ENCODE measurements around the gene PCBP3.

Gene PCBP3

GRCh38 chr21:45724994-45725843 is 81.7 kb downstream of the PCBP3 start:
- DNase-seq, result no peak

DNA sequence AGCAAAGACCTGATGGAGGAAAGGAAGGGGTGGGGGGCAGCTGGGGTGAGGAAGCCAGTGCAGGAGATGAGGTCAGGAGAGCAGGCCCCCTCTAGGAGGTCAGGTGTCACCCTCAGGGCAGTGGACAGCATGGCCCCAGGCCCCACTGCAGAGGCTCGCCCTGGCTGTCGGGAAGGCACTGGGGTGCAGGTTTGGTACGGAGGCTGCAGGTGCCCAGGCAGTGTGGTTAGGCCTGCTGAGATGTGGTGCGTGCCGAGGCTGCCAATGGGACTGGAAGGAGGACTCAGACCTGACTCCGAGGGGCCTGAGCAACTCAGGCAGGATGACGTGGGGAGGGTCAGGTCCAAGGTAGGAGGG is 82.3 kb downstream of the PCBP3 start:
- DNase-seq, result no peak

DNA sequence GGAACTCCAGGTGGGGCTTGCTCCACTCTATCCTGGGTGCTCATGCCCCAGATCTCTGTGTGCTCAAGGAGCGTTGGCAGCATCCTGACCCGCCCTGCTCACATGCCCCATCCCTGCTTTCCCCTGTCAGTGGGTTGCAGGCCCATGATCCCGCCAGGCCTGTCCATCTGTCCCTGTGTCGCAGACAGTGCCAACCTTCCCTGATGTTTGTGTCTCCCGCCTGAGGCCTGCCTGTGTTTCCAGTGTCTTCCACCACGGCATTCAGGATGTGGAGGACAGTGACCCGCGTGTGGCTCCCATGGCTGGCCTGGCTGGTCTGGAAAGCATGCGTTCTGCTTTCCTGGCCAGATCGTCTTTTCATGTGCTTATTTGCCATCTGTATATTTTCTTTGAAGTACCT is 82.9 kb downstream of the PCBP3 start:
- no peak for DNase-seq

DNA sequence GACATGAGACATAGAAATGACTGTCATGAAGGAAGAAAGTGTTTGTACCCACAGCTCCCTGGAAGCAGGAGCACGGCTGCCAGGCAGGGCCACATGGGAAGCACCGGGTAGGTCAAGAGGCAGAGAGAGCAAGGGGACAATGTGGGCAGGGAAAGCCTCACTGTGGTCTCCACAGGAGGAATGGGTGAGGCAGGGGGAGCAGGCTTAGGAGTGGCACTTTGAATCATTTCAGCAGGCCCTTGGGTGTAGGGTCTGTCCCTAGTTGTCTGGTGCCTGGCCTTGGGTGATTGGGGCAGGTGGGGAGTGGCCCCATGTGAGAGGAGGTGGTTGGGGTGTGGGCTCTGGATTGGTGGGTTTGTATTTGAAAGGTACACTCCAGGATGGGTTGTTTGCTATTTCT is 83.9 kb downstream of the PCBP3 start:
- no peak for DNase-seq

- no peak for DNase-seq
Observed at GRCh38 chr21:45735259-45736000, 91.9 kb downstream of the PCBP3 start.

DNA sequence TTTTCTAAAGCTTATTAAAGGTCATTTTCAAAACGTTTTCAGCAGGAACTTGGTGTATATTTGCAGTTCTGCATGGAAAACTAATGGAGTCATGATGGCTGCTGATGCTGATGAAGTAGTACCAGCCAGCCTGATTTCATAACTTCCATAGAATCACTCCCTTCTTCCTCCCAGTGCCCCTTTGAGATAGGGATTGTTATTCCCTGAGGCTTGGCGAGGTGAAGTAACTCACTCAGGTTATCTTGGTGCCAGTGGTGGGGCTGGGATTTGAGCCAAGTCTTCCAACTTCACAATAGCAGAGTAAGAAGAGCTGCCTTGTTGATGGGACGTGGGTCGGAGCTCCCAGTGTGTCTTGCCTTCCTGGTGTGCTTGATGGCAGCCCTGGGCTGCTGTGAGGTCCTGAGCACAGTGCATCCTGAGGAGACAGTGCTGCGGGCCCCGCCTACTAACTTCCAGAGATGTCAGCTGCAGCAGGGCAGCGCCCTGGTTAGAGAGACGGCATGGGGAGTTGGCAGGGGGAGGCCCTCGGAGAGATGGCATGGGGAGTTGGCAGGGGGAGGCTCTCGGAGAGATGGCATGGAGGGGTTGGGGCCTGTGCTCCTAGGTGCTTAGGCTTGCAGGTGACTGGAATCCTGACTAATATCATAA is 92.6 kb downstream of the PCBP3 start:
- no peak for DNase-seq

DNA sequence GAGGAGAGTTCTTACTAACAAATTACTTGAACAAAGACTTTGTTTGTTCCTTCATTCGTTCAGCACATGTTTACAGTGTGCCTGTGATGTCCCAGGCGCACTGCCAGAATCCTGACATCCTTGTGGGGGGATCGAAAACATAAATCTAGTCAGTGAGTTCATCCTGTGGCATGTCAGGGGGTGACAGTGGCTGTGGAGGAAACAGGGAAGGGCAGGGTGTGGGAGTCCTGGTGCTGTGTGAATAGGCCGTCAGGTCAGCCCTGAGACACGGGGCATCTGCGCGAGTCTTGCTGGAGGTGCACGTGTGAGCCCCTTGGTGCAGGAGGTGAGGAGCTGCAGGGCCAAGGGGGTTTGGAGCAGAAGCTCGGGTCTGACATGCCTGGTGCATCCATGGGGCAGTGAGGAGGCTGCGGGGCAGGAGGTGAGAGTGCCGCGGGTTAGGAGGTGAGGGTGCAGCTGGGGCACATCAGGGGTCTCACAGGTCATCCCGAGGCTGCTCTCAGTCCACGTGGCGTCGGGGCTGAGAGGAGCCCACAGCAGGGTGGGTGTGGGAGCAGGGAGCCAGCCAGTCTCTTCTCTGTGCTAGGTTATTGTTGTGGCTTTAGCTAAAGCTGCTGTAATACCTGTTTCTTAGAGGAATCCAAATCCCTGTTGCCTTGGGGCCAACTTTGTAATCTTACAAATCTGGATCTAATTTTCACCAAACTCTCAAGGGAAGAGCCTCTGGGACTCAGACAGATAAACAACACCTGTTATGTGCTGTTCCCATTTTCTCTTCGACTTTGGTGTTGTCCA is 93.4 kb downstream of the PCBP3 start:
- DNase-seq, result peak; percentile 9

- DNase-seq, result no peak
Observed at GRCh38 chr21:45737485-45738166, 94.1 kb downstream of the PCBP3 start.

- DNase-seq, result no peak
Observed at GRCh38 chr21:45739218-45740087, 95.9 kb downstream of the PCBP3 start.

- no peak for DNase-seq
Observed at GRCh38 chr21:45740088-45740440, 96.5 kb downstream of the PCBP3 start.

DNA sequence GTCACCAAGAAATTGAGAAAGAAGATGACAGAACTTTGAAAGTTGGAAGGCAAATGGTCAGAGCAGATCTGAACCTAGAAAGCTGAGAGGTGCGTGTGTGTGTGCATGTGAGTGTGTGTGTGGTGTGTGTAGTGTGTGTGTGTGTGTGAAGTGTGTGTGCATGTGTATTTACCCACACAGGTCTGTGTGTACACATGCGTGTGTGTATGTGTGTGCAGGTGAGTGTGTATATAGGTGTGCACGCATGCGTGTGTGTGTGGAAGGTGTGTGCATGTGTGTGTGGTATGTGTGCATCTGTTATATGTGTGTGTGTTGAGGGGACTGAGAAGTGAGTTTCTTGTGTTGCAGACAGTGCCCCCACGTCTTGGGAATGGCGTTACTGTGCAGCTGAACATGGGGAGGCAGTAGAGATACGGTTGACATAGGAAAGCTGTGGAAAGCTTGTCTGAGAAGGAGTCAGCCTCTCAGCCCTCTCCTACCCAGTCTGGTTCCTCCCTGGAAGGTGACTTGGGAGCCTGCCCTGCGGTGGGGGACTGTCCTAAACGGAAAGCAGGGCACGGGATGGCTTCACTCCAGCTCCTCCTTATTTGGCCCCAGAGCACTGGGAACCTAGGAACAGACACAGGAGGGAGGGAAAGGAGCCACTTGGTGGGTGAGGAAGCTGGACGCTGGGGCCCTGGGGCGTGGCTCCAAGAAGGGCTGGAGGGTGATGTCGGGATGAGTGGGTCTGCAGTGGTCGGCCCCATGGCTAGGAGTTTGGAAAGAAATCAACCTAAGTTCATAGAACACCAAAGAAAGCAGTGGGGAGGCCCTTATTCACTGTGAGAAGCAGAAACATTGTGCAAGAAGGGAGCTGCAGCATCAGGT is 97.2 kb downstream of the PCBP3 start:
- no peak for DNase-seq

GRCh38 chr21:45741691-45742090 is 98.2 kb downstream of the PCBP3 start:
- no peak for DNase-seq

- DNase-seq, result no peak
Observed at GRCh38 chr21:45742247-45742646, 98.7 kb downstream of the PCBP3 start.

DNA sequence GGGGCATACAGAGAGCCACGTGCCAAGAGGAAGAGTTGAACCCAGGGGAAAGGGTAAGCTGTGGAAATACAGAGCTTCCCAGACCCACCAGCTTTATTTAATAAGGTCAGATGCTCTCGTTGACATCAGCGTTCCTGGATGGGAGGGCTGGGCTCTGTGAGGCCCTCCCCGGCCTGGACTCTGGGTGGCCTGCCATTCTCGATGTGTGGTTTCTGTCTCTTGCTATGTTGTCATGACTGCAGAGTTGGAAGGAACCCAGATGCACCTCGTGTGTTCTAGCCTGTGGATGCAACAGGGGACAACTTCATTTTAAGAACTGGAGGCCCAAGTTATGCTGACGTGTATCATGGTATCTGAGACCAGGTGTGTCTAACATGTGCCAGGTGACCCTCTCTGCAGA is 101.7 kb downstream of the PCBP3 start:
- no peak for DNase-seq

DNA sequence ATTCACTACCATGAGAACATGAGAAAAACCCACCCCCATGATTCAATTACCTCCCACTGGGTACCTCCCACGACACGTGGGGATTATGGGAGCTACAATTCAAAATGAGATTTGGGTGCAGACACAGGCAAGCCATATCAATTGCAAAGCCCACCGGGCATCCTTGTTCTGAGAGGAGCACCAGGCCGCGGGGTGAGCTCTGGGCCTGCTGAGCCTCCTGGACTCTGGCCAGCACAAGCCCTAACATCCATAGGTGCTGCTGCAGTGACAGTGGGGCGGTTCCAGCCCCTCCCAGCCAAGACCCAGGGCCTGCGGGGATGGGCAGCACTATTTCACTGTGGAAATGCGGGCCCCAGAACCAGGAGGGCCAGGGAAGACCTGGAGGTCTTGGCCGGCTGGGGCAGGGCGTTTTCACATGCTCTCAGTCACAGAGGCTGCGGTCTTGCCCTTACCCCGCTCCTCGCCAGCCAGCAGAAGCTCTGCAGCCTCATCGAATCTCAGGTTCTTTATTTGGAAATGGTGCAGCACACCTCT is 103.8 kb downstream of the PCBP3 start:
- DNase-seq, result no peak

DNA sequence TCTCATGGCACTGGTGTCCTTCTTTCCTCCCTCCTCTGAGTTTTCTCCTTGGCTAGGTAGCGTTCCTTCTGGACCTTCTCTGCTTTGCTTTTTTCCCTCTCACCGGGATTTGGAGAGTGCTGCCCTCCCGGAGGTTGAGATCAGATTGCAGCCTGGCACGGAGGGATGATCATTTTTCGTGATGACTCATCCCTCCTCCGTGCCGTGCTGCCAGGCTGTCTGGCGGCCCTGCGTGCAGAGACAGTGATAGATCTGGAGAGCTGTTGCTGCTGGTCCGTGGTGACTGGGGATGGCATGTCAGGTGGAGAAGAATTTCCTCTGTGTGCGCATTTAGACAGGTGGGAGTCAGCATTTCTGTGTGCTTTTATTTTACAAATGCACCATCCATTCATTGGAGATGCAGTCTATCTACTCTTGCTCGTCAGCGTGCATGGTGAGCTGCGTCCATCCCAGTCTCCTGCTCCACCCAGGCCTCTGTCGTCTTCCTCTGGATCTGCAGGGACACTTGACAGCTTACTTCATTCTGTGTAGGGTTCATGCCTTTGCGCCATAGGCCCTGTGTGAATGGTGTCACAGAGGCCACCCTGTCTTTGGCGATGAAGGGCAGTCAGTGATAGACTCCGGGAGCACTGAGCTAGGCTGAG is 104.4 kb downstream of the PCBP3 start:
- peak; percentile 20 for DNase-seq

GRCh38 chr21:45748593-45748992 is 105.1 kb downstream of the PCBP3 start:
- no peak for DNase-seq

- no peak for DNase-seq
Observed at GRCh38 chr21:45749974-45750373, 106.4 kb downstream of the PCBP3 start.

DNA sequence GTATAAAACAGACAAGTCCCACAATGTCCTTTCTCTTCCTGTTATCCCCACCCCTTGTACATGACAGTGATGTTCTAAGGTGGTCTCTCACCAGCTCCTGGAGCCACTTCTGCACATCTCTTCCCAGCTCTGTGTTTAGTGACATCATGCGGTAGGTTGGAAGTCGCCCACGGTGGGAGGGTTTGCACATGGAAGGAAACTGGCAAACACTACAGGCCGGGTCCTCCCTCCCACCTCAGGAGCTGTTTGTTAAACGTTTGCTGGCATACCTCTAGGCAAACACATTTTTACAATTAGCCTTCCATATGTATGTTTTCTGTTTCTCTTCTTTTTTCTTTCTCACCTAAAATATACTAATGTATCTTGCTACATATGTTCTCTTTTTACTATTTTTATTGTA is 107.4 kb downstream of the PCBP3 start:
- DNase-seq, result no peak
